Measurements from ENCODE around the gene RILPL1.

The RILPL1 gene

GRCh38 chr12:123427036-123427769 lies 106.3 kb downstream of the RILPL1 start:
- peak; percentile 81 for DNase-seq (ENCODE audit: low spot score)
- no peak for TF ChIP-seq CTCF (IDR thresholded peaks at IDR 0.05; ENCODE audit: borderline replicate concordance, control extremely low read depth, extremely low read depth, insufficient read depth, missing control alignments)
- in situ Hi-C loops (cut with MboI; ENCODE audit: low sequenced_read_pairs, unreplicated experiment) = no loop called here

DNA sequence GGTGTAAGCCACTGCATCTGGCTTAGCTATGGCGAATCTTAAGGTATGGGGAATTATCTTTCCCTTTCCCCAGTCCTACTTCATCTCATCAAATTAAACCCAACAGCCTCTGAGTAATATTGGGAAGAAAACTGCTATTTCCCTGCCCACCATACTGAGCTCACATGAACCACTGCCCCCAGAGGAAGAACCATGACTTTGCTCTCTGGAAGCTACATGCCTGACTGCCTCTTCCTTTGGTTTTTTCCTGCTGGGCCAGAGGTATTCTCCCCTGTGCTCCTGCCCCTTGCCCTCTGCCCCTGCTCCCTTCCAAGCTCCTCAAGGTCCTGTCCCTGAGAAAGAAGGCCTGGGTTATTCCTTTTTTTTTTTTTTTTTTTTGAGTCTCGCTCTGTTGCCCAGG lies 112.2 kb downstream of the RILPL1 start:
- no peak for DNase-seq (ENCODE audit: low spot score)
- no peak for TF ChIP-seq CTCF (IDR thresholded peaks at IDR 0.05; ENCODE audit: borderline replicate concordance, control extremely low read depth, extremely low read depth, insufficient read depth, missing control alignments)
- in situ Hi-C loops (cut with MboI; ENCODE audit: low sequenced_read_pairs, unreplicated experiment) = no loop called here

Measured in GM13976 (cell line).